HG02610 (cell line): Measurements from ENCODE around the gene CDH10.

Experiments used
- ATAC-seq: cut with Tn5 transposase; IDR thresholded peaks from one replicate; pipeline ENCODE4 v1.9.1; 2021; ENCODE audit warnings: mild to moderate bottlenecking, moderate library complexity; ENCODE audit not compliant: unreplicated experiment

CDH10 gene

DNA sequence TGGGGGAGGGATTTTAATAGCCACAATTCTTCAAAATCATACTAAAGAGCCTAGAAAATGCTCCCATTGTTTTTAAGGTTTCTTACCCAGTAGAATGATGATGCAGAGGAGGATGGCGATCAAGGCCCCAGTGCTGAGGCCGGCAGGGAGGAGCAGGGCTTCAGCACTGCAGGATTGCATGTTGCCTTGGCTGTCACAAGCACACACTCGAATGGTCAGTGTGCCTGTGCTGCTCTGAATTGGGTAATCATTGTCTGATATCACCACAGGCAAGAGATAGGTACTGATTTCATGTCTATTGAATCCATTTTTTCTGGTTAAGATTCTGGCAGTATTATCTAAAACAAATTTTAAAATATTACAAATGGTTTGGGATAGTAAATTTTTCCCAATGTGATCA is 153.3 kb downstream of the CDH10 start:
- no peak for ATAC-seq

DNA sequence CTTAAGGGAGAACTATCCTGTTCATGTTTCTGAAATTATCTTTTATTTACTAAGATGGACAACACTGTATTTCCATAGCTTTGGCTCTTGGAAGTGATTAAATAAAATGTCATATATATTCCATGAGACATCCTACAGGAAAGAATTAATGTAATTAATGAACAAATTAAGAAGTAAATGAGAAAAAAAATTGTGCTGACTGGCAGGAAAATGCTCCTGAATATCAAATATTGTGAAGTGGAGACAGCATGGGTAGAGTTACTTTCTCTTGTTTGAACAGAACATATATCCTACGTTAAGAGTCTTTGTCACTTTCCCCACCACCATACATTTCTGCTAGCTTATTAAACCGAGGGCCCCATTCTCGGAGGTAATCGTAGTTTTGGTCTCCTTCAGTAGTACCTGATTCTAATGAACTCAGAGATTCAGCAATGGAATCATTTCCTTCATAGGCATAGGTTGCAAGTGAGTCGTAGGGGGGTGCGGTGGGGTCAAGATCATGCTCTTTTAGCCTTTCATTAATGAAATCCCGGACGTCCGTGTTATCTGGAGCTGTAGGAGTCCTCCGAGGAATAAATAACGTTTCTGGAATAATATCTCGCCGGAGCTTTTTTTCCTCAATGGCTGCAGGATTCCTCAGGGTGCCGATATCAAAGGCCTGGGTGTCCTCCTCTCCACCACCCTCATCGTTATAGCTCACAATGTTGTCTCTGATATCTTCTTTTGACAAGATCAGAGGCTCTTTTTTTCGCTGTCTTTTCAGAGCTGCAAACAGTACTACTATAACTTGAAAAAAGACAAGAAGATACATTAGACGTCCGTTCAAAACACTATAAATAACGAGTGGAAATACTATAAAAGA is 157.2 kb downstream of the CDH10 start:
- no peak for ATAC-seq

DNA sequence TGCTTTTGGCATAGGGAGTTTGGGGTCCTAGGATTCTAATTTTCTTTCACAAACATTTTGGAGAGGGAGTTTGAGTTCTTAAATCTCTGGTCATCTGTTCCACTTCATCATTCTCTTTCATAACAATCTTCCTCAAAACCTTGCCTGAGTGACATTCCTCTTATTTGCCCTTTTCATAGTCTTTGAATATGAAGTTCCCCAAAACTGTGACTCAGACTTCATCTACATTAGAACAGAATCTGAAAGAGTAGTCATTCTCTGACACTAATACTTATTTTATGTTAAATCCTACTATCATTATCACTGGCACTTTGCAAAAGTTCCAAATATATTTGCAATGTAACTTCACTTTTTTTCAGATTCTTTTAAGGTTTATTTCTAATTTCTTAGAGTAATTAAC is 163.8 kb downstream of the CDH10 start:
- ATAC-seq = no peak

DNA sequence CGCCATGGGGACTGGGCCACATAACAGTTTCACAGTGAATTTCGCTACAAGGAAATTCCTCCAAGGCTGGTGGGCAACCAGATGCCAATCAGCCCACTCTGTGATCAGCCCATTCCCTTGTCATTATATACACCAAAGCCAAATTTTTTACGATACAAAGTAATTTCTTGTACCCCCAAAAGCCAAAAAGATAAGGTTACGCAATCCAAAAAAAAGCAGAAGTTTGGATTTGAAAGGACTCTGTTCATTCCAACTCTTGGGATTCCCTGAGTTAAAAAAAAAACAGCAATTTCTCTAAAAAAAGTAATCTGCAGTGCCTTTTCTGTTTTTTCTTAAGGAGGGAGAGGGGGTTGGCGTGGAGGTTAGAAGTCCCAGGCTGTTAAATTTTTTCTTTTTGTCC is 166.8 kb downstream of the CDH10 start:
- no peak for ATAC-seq

DNA sequence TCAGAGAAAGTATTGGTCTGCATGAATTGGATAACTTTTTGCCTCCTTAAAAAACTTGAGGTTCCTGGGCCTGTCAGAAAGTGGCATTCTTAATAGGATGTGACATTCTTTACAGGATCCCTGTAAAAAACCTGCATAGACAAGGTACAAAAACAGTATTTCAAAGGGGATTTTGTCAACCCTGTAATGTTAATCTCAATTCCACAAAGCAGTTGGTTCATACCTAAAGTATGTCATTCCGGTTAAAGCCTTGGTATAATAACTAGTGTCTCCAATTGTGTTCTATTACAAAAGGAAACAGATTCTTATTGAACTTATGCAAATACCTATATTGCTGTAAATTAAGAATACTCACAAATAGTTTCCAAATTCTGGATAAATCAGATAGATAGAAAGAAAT is 169.7 kb downstream of the CDH10 start:
- ATAC-seq = no peak

DNA sequence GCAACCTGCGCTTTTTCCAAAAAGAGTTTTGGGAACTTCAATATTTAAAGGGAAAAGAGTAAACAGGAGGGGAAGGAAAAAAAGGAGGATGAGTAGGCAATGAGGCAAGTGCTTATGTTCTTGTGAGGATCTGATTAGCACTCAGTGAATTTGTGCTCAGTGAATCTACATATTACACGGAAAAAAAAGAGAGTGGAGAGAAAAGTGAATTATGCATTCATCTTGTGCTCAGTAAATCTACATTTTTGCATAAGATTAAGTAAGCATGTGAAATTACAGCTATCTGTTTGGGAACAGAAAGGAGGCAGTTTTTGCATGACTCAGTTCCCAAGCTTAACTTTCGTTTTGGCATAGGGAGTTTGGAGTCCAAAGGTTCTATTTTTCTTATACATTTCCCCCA is 170.1 kb downstream of the CDH10 start:
- ATAC-seq = no peak

DNA sequence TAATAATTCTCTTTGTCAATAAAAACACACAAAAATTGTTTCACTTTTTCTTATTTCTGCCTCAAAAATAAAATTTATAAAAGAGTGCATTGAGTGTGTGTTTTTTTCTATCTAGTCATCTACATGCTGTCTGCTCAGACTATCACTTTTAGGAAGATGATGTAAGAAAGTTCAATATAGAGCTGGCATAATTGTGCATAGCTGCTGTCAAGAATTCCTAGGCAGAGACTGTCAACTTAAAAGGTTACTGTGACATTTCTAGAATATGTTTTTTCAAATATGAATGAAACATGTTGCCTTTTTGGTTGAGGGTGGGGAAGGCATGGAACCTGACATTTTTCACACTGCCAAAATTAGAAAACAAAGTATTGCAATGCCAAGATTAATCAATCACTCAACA is 172.3 kb downstream of the CDH10 start:
- no peak for ATAC-seq

DNA sequence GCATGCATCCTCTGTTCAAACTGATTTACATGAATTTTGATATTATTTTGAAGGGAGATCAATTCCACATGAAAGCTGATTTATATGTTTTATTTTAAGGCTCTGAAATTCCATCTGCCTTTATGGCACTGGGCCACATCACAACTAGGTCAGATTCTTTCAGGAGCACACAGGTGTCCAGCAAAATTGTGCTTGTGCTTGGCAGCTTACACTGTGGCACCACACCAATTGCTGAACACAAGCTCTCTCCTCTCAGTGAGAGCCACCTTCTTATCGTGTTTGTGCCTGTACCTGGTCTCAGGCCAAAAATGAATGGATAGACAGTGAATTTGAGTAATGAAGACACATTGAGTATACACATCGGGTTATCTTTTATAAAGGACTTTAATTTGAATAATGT is 200.4 kb downstream of the CDH10 start:
- ATAC-seq = no peak

DNA sequence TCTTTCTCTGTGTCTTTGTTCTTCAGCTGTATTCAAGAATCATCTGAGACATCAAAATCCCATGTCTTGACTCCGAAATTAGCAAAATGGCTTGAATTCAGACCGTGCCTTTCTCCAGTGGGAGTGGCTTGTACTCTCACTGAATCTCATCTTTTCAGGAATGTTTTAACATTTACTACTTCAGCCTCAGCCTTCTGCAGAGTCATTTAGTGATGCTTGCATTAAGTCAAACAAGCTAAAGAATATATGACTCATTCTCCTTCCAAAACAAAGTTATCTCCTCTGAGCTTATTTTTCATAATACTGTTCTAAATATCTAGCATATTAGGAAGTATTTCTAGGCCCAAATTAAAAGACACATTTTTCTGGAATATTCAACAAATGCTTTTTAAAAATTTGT is 205.3 kb downstream of the CDH10 start:
- ATAC-seq = no peak
